SK-N-SH treated with all-trans-retinoic acid at 6 μM for 48 hours (cell line): ENCODE measurements around the gene TUT7.

Source experiments
- ATAC-seq: fragments of 200-7000 bp; cut with Tn5 transposase; 3 replicates; pipeline ENCODE4 v1.9.1; 2020; ENCODE audit warnings: mild to moderate bottlenecking, moderate library complexity
- ARNTL ChIP-seq: fragments of 450-650 bp; formaldehyde crosslinking; IDR thresholded peaks from 2 replicates; pipeline ENCODE4 v1.5.0; 2020; ENCODE audit warnings: low read depth, mild to moderate bottlenecking, moderate library complexity, borderline replicate concordance
- BACH2 ChIP-seq: fragments of 250-450 bp; sonication (Bioruptor Pico); IDR thresholded peaks from 2 replicates; pipeline ENCODE4 v1.9.0; 2021; ENCODE audit warnings: mild to moderate bottlenecking, borderline replicate concordance
- CSDC2 ChIP-seq: fragments of 250-450 bp; sonication (Bioruptor Pico); IDR thresholded peaks from 2 replicates; pipeline ENCODE4 v1.5.0; 2020; ENCODE audit warnings: mild to moderate bottlenecking, moderate library complexity
- CSRNP3 ChIP-seq: fragments of 250-450 bp; sonication (Bioruptor Pico); IDR thresholded peaks from 2 replicates; pipeline ENCODE4 v1.5.1; 2021; ENCODE audit warnings: mild to moderate bottlenecking, moderate library complexity
- GLIS3 ChIP-seq: fragments of 250-450 bp; sonication (Bioruptor Pico); IDR thresholded peaks from 2 replicates; pipeline ENCODE4 v1.5.0; 2020; ENCODE audit warnings: mild to moderate bottlenecking, moderate library complexity
- ISL1 ChIP-seq: fragments of 250-450 bp; sonication (Bioruptor Pico); IDR thresholded peaks from 2 replicates; pipeline ENCODE4 v2.1.2; 2022; ENCODE audit warnings: mild to moderate bottlenecking, moderate library complexity
- PATZ1 ChIP-seq: fragments of 250-450 bp; sonication (Bioruptor Pico); IDR thresholded peaks from 2 replicates; pipeline ENCODE4 v1.8.0; 2020; ENCODE audit warnings: mild to moderate bottlenecking, moderate library complexity, borderline replicate concordance
- RARB ChIP-seq: fragments of 250-450 bp; sonication (Bioruptor Pico); IDR thresholded peaks from 2 replicates; pipeline ENCODE4 v1.8.0; 2021; ENCODE audit warnings: mild to moderate bottlenecking, moderate library complexity
- SNAI2 ChIP-seq: fragments of 250-450 bp; sonication (Bioruptor Pico); IDR thresholded peaks from 2 replicates; pipeline ENCODE4 v1.5.0; 2020; ENCODE audit warnings: mild to moderate bottlenecking, moderate library complexity
- TCF4 ChIP-seq: fragments of 250-450 bp; sonication (Bioruptor Pico); IDR thresholded peaks from 2 replicates; pipeline ENCODE4 v1.8.0; 2021; ENCODE audit warnings: mild to moderate bottlenecking, moderate library complexity, borderline replicate concordance
- TOX ChIP-seq: fragments of 250-450 bp; sonication (Bioruptor Pico); IDR thresholded peaks from 2 replicates; pipeline ENCODE4 v1.8.0; 2021; ENCODE audit warnings: mild to moderate bottlenecking, moderate library complexity, borderline replicate concordance
- TSHZ2 ChIP-seq: fragments of 250-450 bp; sonication (Bioruptor Pico); IDR thresholded peaks from 2 replicates; pipeline ENCODE4 v1.5.0; 2020; ENCODE audit warnings: mild to moderate bottlenecking, moderate library complexity
- ZC3H10 ChIP-seq: fragments of 250-450 bp; sonication (Bioruptor Pico); IDR thresholded peaks from 2 replicates; pipeline ENCODE4 v1.5.1; 2021; ENCODE audit warnings: mild to moderate bottlenecking, moderate library complexity
- ZFP3 ChIP-seq: fragments of 250-450 bp; sonication (Bioruptor Pico); IDR thresholded peaks from 2 replicates; pipeline ENCODE4 v1.5.0; 2020; ENCODE audit warnings: mild to moderate bottlenecking, moderate library complexity
- ZNF565 ChIP-seq: fragments of 450-650 bp; formaldehyde crosslinking; conservative IDR thresholded peaks from 2 replicates; pipeline ENCODE4 v1.5.0; 2020; ENCODE audit warnings: low read depth, mild to moderate bottlenecking, moderate library complexity
- ZNF8 ChIP-seq: fragments of 450-650 bp; formaldehyde crosslinking; IDR thresholded peaks from 2 replicates; pipeline ENCODE4 v1.5.0; 2020; ENCODE audit warnings: mild to moderate bottlenecking, moderate library complexity
- TF ChIP-seq, protein P1 (sequence below): fragments of 250-450 bp; sonication (Bioruptor Pico); IDR thresholded peaks from 2 replicates; pipeline ENCODE4 v1.8.0; 2021; ENCODE audit warnings: low read depth, mild to moderate bottlenecking, moderate library complexity, borderline replicate concordance
- TF ChIP-seq, protein P2 (sequence below): fragments of 250-450 bp; sonication (Bioruptor Pico); IDR thresholded peaks from 2 replicates; pipeline ENCODE4 v1.5.1; 2020; ENCODE audit warnings: low read depth, mild to moderate bottlenecking, moderate library complexity

Gene TUT7

DNA sequence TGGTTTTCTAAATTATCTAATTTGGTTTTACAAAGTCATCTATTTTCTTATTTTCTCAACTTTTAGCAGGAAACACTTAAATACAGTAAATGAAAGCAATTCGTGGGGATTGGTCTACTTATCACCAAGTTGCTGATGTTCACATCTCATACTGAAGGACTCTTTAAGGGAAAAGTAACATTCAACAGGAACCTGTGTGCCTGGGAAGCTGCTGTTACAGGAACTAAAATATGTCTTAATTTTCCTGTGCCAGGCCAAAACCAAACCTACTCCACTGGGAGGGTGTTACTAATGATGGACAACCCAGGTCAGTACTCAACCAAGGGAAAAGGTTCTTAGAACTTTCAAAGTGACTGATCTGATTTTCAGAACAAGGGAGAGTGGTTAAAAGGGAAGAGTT, 77.1 kb downstream of the TUT7 start:
- ATAC-seq = no peak

DNA sequence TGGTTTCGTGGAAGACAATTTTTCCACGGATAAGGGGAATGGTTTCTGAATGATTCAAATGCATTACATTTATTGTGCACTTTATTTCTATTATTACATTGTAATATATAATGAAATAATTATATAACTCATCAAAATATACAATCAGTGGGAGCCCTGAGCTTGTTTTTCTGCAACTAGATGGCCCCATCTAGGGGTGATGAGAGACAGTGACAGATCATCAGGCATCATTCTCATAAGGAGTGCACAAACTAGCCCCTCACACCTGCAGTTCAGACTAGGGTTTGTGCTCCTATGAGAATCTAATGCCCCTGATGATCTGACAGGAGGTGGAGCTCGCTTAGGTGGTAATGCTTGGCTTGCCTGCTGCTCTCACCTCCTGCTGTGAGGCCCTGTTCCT, 78.2 kb downstream of the TUT7 start:
- peak; percentile 34; the same call in 1 of the 3 replicates for ATAC-seq
- TF ChIP-seq ZNF565 (CRISPR knock-in tag) = no peak
- no peak for TF ChIP-seq TCF4
- no peak for TF ChIP-seq CSDC2 (CRISPR knock-in tag)
- no peak for TF ChIP-seq GLIS3 (CRISPR knock-in tag)
- TF ChIP-seq, protein P1, sequence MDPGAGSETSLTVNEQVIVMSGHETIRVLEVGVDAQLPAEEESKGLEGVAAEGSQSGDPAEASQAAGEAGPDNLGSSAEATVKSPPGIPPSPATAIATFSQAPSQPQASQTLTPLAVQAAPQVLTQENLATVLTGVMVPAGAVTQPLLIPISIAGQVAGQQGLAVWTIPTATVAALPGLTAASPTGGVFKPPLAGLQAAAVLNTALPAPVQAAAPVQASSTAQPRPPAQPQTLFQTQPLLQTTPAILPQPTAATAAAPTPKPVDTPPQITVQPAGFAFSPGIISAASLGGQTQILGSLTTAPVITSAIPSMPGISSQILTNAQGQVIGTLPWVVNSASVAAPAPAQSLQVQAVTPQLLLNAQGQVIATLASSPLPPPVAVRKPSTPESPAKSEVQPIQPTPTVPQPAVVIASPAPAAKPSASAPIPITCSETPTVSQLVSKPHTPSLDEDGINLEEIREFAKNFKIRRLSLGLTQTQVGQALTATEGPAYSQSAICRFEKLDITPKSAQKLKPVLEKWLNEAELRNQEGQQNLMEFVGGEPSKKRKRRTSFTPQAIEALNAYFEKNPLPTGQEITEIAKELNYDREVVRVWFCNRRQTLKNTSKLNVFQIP (CRISPR knock-in tag) = no peak
- no peak for TF ChIP-seq ARNTL (CRISPR knock-in tag)
- TF ChIP-seq RARB (CRISPR knock-in tag) = no peak
- no peak for TF ChIP-seq CSRNP3 (CRISPR knock-in tag)
- TF ChIP-seq TOX = no peak
- TF ChIP-seq BACH2 (CRISPR knock-in tag) = no peak
- no peak for TF ChIP-seq ISL1
- TF ChIP-seq ZNF8 (CRISPR knock-in tag) = no peak
- TF ChIP-seq, protein P2, sequence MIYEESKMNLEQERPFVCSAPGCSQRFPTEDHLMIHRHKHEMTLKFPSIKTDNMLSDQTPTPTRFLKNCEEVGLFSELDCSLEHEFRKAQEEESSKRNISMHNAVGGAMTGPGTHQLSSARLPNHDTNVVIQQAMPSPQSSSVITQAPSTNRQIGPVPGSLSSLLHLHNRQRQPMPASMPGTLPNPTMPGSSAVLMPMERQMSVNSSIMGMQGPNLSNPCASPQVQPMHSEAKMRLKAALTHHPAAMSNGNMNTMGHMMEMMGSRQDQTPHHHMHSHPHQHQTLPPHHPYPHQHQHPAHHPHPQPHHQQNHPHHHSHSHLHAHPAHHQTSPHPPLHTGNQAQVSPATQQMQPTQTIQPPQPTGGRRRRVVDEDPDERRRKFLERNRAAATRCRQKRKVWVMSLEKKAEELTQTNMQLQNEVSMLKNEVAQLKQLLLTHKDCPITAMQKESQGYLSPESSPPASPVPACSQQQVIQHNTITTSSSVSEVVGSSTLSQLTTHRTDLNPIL (CRISPR knock-in tag) = no peak
- TF ChIP-seq ZFP3 (CRISPR knock-in tag) = no peak
- TF ChIP-seq SNAI2 (CRISPR knock-in tag) = no peak
- no peak for TF ChIP-seq TSHZ2 (CRISPR knock-in tag)

More for the DNA sequence above, 77.1 kb downstream of the TUT7 start:
- TF ChIP-seq GLIS3 (CRISPR knock-in tag) = no peak
- TF ChIP-seq ZFP3 (CRISPR knock-in tag) = no peak
- TF ChIP-seq CSDC2 (CRISPR knock-in tag) = no peak
- no peak for TF ChIP-seq PATZ1 (CRISPR knock-in tag)
- no peak for TF ChIP-seq ZC3H10 (CRISPR knock-in tag)
- TF ChIP-seq ARNTL (CRISPR knock-in tag) = no peak
- no peak for TF ChIP-seq CSRNP3 (CRISPR knock-in tag)
- TF ChIP-seq TSHZ2 (CRISPR knock-in tag) = no peak
